ENCODE results near the gene PTAR1.

Gene PTAR1

GRCh38 chr9:69748304-69748703 lies 11.5 kb downstream of the PTAR1 start:
- DNase-seq = no peak

GRCh38 chr9:69746859-69747560 lies 12.8 kb downstream of the PTAR1 start:
- no peak for DNase-seq

- DNase-seq = peak; percentile 55
Observed at GRCh38 chr9:69745716-69746437, 13.9 kb downstream of the PTAR1 start.

- DNase-seq = no peak
Observed at GRCh38 chr9:69744688-69745380, 15.0 kb downstream of the PTAR1 start.

- DNase-seq = no peak
Observed at GRCh38 chr9:69743930-69744329, 15.9 kb downstream of the PTAR1 start.

GRCh38 chr9:69740872-69741505 lies 18.8 kb downstream of the PTAR1 start:
- no peak for DNase-seq

GRCh38 chr9:69731348-69731747 lies 28.5 kb downstream of the PTAR1 start:
- DNase-seq = no peak

DNA sequence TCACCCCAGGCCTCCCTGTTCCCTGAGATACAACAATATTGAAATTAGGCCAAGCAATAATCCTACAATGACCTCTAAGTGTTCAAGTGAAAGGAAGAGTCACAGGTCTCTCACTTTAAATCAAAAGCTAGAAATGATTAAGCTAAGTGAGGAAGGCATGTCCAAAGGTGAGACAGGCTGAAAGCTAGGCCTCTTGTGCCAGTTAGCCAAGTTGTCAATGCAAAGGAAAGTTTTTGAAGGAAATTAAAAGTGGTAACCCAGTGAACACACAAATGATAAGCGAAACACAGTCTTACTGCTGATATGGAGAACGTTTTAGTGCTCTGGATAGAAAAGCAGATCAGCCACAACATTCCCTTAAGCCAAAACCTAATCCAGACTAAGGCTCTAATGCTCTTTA lies 39.8 kb downstream of the PTAR1 start:
- DNase-seq = no peak

DNA sequence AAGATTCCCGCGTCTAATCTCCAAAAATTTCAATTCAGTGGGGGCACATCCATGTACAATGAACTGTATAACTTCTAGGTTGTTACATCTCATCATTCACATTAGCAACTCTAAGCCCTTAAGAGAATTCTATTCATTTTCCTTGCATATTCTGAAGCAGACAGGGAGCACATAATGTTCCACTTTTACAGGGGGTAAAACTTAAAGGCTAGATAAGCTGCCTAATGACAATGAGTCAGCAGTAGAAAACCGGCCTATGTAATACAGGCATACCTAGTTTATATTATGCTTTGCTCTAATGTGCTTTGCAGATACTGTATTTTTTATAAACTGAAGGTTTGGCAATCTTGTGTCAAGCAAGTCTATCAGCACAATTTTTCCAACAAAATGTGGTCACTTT lies 40.4 kb downstream of the PTAR1 start:
- peak; percentile 69 for DNase-seq

DNA sequence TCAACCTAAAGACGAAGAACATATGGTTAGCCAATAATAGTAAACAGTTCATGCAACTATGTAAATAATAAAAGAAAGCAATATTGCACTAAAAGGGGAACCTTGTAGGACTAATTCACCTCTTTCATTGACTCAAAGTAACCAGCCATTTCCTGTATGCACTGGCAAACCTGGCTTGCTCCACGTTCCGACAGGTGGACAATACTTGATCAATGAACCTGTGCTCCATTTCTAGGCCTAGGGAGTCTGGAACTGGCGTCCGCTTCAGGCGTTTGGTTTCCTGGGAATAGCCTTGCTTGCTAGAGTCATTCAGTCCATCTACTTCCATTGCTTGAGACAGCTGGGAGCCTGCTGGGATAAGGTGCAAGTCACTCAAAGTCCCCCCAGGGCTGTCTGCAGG lies 41.6 kb downstream of the PTAR1 start:
- no peak for DNase-seq

DNA sequence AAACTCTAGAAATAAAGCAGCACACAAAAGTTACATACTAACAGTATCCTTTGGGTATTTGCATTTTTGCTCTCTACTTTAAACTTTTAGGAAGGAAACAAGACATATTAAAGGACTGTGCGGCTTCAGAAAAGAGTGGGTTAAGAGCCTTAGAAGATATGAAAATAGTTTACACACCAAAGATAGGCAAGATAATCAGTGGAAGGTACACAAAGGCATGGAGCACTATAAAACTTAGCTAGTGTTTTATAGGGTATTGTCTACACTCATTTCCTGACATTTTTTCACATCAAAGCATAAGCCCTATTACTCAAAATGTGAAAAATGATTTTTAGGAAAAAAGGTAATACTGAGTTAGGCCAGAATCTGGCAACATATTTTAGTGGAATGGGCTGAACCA lies 44.0 kb downstream of the PTAR1 start:
- no peak for DNase-seq

DNA sequence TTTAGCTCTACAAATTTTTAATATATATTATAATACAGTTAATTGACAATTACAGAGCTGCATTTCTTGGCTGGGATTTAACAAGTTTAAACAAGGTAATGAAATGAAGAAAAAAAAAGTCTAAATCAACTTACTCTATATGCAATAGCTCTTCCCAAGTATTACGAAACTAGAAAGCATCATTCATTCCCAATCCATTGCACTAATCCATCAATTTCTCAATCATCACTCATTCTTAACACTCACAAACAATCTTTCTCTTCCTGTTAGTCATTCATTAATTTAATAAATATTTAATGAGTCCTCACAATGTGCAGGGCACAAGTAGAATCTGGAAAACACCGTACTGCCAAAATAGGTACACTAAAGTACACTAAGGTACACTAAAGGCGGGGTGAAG lies 44.7 kb downstream of the PTAR1 start:
- no peak for DNase-seq

- no peak for DNase-seq
Observed at GRCh38 chr9:69697475-69697874, 62.3 kb downstream of the PTAR1 start.

DNA sequence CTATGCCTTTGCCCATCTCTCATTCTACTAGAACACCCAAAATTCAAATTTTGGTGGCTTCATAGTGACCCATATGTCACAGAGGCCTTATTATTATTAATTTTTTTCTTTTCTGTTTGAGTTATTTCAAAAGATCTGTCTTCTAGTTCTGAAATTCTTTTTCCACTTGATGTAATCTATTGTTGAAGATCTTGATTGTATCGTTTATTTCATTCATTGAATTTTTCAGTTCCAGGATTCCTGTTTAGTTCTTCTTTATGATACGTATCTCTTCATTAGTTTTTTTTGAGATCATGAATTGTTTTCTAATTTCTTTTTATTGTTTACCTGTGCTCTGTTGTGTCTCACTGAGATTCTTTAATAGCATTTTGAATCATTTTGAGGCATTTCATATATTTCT lies 63.0 kb downstream of the PTAR1 start:
- DNase-seq = no peak

- DNase-seq = no peak
Observed at GRCh38 chr9:69689991-69690538, 69.7 kb downstream of the PTAR1 start.

- DNase-seq = no peak
Observed at GRCh38 chr9:69683927-69684326, 75.9 kb downstream of the PTAR1 start.

- no peak for DNase-seq
Observed at GRCh38 chr9:69678843-69679538, 80.8 kb downstream of the PTAR1 start.

GRCh38 chr9:69677931-69678330 lies 81.9 kb downstream of the PTAR1 start:
- DNase-seq = no peak

GRCh38 chr9:69675563-69675962 lies 84.2 kb downstream of the PTAR1 start:
- no peak for DNase-seq

- DNase-seq = no peak
Observed at GRCh38 chr9:69674716-69675438, 84.9 kb downstream of the PTAR1 start.

DNA sequence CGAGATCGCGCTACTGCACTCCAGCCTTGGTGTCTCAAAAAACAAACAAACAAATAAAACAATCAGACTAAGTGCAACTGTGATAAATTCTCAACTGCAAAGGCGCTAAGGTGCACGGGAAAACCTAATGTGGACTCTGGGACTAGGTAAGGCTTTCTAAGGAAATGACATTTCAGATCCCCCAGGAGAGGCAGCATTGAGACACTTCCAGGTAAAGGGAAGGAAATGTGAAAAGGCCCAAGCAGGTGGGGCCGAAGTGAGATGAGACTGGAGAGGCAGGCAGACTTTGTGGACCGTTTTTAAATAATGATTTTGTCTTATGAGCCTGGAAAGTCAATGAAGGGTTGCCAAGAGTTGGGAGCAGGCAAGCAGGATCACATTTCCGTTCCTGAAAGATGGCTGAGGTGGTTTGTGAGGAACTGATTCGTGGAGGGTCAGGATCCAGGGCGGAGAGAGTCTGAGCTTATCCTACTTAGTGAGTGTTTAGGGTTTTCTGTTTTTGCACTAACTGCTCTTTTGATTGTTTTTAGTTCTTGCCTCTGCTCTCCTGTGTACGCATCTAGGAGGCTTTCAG lies 85.6 kb downstream of the PTAR1 start:
- DNase-seq = no peak

DNA sequence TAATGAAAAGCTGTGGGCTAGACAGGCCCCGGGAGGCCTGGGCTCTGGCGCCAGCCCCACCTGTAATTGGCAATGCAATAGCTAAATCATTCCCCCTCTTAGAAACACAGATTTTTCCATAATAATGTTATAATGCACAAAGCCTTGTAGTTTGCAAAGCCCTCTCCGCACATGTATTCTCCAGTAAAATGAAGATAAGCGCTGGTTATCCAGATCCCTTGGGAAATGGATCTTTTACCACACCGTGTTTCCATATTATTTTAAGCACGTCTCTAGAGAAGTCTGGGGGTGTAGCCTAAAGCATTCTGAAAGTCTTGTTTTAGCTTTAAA lies 86.5 kb downstream of the PTAR1 start:
- no peak for DNase-seq
